K562 (cell line): Measurements from ENCODE around the gene SPATA31D4. TPM values are rescaled to one million over a fixed set of nuclear protein-coding genes. Genes with fewer than 3 reads are reported as not detected.

Experiments
- ATAC-seq: fragments of 200-7000 bp; cut with Tn5 transposase; 3 replicates; pipeline ENCODE4 v1.9.1; 2020; ENCODE audit warnings: moderate library complexity
- BruUV-seq: library from RNA; stranded (reverse); fragments of 400-500 nt; replicated peaks from 2 replicates; lab custom pipeline; 2021; lab: Mats Ljungman, UMichigan
- CTCF ChIA-PET: fragments of 300-600 bp; formaldehyde crosslinking; extraction: SDS; loops from one replicate; lab custom pipeline; 2021; ENCODE audit warnings: low intra/inter-chr PET ratio; lab: Yijun Ruan, JAX
- POLR2A ChIA-PET: fragments of 300-600, 350-650 bp; sonication (Branson Sonifier 250); formaldehyde crosslinking; extraction: SDS; loops from one replicate; lab custom pipeline; 2021; ENCODE audit warnings: antibody characterized with exemption, inconsistent platforms; lab: Yijun Ruan, JAX
- DNase-seq, 4 experiments: peaks; one replicate each; pipeline versions ENCODE4 v3.0.0 to v3.0.0-alpha.2; 2011 to 2018; ENCODE audit warnings: low spot score in 3 of 4, mixed read lengths in 3 of 4; ENCODE audit errors: extremely low read depth in 1 of 4
- FAIRE-seq: peaks from 2 replicates; lab custom pipeline; 2011; peaks lifted over from hg19 to GRCh38; lab: Jason Lieb, UNC
- H2AFZ ChIP-seq: 2 replicates; pipeline ENCODE4 v1.6.0; 2011; ENCODE audit warnings: low read depth, low read length, control low read depth, inconsistent platforms
- H3K27ac ChIP-seq: fragments of 200-600 bp; 3 replicates; pipeline ENCODE4 v1.8.0; 2011; ENCODE audit warnings: low read depth, mild to moderate bottlenecking, control low read depth, inconsistent platforms, low read length, moderate library complexity, mixed read lengths; ENCODE audit errors: extremely low read depth
- H3K27me3 ChIP-seq, 2 experiments: fragments of 300-600 bp in 1 of 2; 2 replicates in 1 of 2; 3 replicates in 1 of 2; pipeline versions ENCODE4 v1.6.0 to v1.8.0; 2011; ENCODE audit warnings: inconsistent platforms in 2 of 2, low read length in 2 of 2, mild to moderate bottlenecking in 1 of 2, mixed read lengths in 1 of 2, moderate library complexity in 1 of 2; ENCODE audit not compliant: control insufficient read depth in 2 of 2, insufficient read depth in 2 of 2
- H3K36me3 ChIP-seq: fragments of 300-600 bp; 3 replicates; pipeline ENCODE4 v1.8.0; 2011; ENCODE audit warnings: mild to moderate bottlenecking, low read length, inconsistent platforms; ENCODE audit not compliant: control insufficient read depth, insufficient read depth
- H3K4me1 ChIP-seq, 2 experiments: fragments of 200-600 bp in 1 of 2; replicated peaks in 1 of 2; 2 replicates in 1 of 2; 3 replicates in 1 of 2; pipeline versions ENCODE4 v1.5.1 to v1.8.0; 2011; ENCODE audit warnings: inconsistent platforms in 2 of 2, low read length in 2 of 2, mild to moderate bottlenecking in 1 of 2, mixed read lengths in 1 of 2, moderate library complexity in 1 of 2; ENCODE audit not compliant: control insufficient read depth in 2 of 2, insufficient read depth in 2 of 2
- H3K4me2 ChIP-seq: 2 replicates; pipeline ENCODE4 v1.6.1; 2011; ENCODE audit warnings: low read length, control low read depth, inconsistent platforms, mixed read lengths; ENCODE audit not compliant: insufficient read depth
- H3K4me3 ChIP-seq: fragments of 200-600 bp; sonication (generic), shearing (Covaris generic); 2 replicates; pipeline ENCODE4 v1.5.1; 2016; ENCODE audit warnings: control low read depth, inconsistent platforms
- H3K79me2 ChIP-seq: fragments of 200-600 bp; 3 replicates; pipeline ENCODE4 v1.8.0; 2011; ENCODE audit warnings: low read length, inconsistent platforms; ENCODE audit not compliant: control insufficient read depth, insufficient read depth
- H3K9ac ChIP-seq, 2 experiments: 2 replicates each; pipeline versions ENCODE4 v1.6.0 to v1.6.1; 2011; ENCODE audit warnings: low read depth in 2 of 2, low read length in 2 of 2, control low read depth in 1 of 2, inconsistent platforms in 1 of 2, mild to moderate bottlenecking in 1 of 2, mixed read lengths in 1 of 2; ENCODE audit not compliant: insufficient read depth in 1 of 2
- H3K9me1 ChIP-seq: one replicate; pipeline ENCODE4 v1.6.0; 2011; ENCODE audit warnings: inconsistent platforms, mild to moderate bottlenecking, low read length, moderate library complexity; ENCODE audit not compliant: control insufficient read depth, insufficient read depth
- H3K9me3 ChIP-seq: replicated peaks from 2 replicates; pipeline ENCODE4 v1.5.1; 2011; ENCODE audit warnings: low read depth, low read length, inconsistent platforms; ENCODE audit not compliant: control insufficient read depth, insufficient read depth
- H4K20me1 ChIP-seq: replicated peaks from 2 replicates; pipeline ENCODE4 v1.6.1; 2011; ENCODE audit warnings: low read length, inconsistent platforms, mixed read lengths; ENCODE audit not compliant: control insufficient read depth, insufficient read depth
- HCFC1 ChIP-seq: IDR thresholded peaks from 2 replicates; pipeline ENCODE4 v1.6.1; 2012; ENCODE audit warnings: low read depth, low read length, improper control_type of control experiment
- MEF2D ChIP-seq: conservative IDR thresholded peaks from 2 replicates; pipeline ENCODE4 v1.6.1; 2016; ENCODE audit warnings: low read depth, missing genetic modification characterization, missing compliant biosample characterization
- MTA2 ChIP-seq: fragments of 450-650 bp; IDR thresholded peaks from 2 replicates; pipeline ENCODE4 v1.6.1; 2016; ENCODE audit warnings: low read depth
- SAFB ChIP-seq: fragments of 200-400 bp; formaldehyde crosslinking; IDR thresholded peaks from 2 replicates; pipeline ENCODE4 v1.6.1; 2017; ENCODE audit warnings: low read depth, low read length, borderline replicate concordance
- WGBS: fragments of 100-300 bp; shearing (Covaris generic); methylation state at CpG from one replicate; pipeline ENCODE4 v1.1.6; 2016; ENCODE audit warnings: low coverage, mixed read lengths; ENCODE audit not compliant: insufficient coverage; ENCODE audit errors: missing lambda C conversion rate; 5-methylcytosine and 5-hydroxymethylcytosine counted together
- in situ Hi-C: fragments of 300-500 bp; cut with MboI; formaldehyde crosslinking; loops from 4 replicates; pipeline ENCODE4 v1.15.0; 2018; ENCODE audit warnings: inconsistent platforms, mixed read lengths
- intact Hi-C: fragments of 100-400 bp; cut with micrococcal nuclease; formaldehyde crosslinking; loops from 2 replicates; pipeline ENCODE4 v1.14.2; 2022
- polyA plus RNA-seq, 8 experiments: library from polyadenylated mRNA; depleted of rRNA in 4 of 8; stranded (reverse) in 5 of 8; unstranded in 3 of 8; fragments of >200 nt; fragmentation: Nextera tagmentation in 2 of 8; fragmentation: Illumina TruSeq in 1 of 8; extraction: Ambion mirVana in 2 of 8; extraction: Trizol in 1 of 8; gene quantifications; 2 replicates each; pipeline versions ENCODE4 v1.2.1 to v1.2.3, GENCODE V29; 2011 to 2014; ENCODE audit warnings: inconsistent platforms in 1 of 8, missing spikeins in 1 of 8
- total RNA-seq, 7 experiments: library from RNA; depleted of rRNA in 6 of 7; stranded (reverse); fragments of >200 nt in 6 of 7; fragmentation: Illumina TruSeq in 2 of 7; extraction: Trizol in 2 of 7; gene quantifications; 2 replicates each; pipeline versions ENCODE4 v1.2.1 to v1.2.3, GENCODE V29; 2011 to 2021; ENCODE audit warnings: low replicate concordance in 1 of 7
- TF ChIP-seq, protein P1 (sequence below): fragments of 450-650 bp; IDR thresholded peaks from one replicate; pipeline ENCODE4 v1.6.1; 2018; ENCODE audit warnings: mild to moderate bottlenecking, moderate library complexity; ENCODE audit not compliant: partially characterized antibody
- TF ChIP-seq, protein P2 (sequence below), 2 experiments: fragments of 450-650 bp; conservative IDR thresholded peaks; 2 replicates each; pipeline ENCODE4 v1.6.1; 2017; ENCODE audit warnings: mild to moderate bottlenecking in 2 of 2, moderate library complexity in 2 of 2

SPATA31D4 gene
- total and polyA plus RNA-seq, 9 of the 15 experiments (the other 6 are each of a cell fraction or from before 2014, with no cell fraction given) = not detected

DNA sequence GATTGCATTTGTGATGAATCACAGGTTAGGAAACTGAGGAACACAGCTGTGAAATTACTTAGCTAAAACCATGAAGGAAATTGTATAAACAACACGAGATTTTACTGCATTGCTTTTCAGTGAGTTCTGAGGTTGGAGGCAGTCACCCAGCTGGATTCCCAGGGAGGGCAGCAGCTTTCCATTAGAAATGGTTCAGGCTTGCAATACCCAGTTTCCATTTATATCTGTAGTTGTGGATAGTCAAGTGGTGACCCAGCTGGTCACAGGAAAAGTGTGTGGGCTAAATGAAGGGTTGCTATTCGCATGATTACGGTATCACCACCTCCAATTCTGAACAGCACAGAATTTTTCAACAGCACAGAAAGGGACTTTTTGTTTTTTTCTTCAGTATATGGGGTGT is 34.3 kb upstream of the SPATA31D4 start:
- TF ChIP-seq, protein P1, sequence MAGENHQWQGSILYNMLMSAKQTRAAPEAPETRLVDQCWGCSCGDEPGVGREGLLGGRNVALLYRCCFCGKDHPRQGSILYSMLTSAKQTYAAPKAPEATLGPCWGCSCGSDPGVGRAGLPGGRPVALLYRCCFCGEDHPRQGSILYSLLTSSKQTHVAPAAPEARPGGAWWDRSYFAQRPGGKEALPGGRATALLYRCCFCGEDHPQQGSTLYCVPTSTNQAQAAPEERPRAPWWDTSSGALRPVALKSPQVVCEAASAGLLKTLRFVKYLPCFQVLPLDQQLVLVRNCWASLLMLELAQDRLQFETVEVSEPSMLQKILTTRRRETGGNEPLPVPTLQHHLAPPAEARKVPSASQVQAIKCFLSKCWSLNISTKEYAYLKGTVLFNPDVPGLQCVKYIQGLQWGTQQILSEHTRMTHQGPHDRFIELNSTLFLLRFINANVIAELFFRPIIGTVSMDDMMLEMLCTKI = no peak
- no peak for TF ChIP-seq HCFC1
- TF ChIP-seq, protein P2, sequence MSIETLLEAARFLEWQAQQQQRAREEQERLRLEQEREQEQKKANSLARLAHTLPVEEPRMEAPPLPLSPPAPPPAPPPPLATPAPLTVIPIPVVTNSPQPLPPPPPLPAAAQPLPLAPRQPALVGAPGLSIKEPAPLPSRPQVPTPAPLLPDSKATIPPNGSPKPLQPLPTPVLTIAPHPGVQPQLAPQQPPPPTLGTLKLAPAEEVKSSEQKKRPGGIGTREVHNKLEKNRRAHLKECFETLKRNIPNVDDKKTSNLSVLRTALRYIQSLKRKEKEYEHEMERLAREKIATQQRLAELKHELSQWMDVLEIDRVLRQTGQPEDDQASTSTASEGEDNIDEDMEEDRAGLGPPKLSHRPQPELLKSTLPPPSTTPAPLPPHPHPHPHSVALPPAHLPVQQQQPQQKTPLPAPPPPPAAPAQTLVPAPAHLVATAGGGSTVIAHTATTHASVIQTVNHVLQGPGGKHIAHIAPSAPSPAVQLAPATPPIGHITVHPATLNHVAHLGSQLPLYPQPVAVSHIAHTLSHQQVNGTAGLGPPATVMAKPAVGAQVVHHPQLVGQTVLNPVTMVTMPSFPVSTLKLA (conservative IDR thresholded peaks at IDR 0.05) = no peak
- TF ChIP-seq MTA2 = no peak
- TF ChIP-seq SAFB = no peak
- no peak for TF ChIP-seq MEF2D (tag)
- intact Hi-C loops (no loop called here), in situ Hi-C loops (no loop called here)
- ChIA-PET CTCF (no interaction called here), POLR2A (no interaction called here)
- no peaks in the 10 kb centered on the region for H3K4me1 ChIP-seq
- no peaks in the 10 kb centered on the region for H3K9me3 ChIP-seq
- DNase-seq (no peak), FAIRE-seq (no peak), ATAC-seq (no peak)
- H3K79me2 ChIP-seq = no peaks in the 10 kb centered on the region
- H2AFZ ChIP-seq = no peak overlapping the region
- H4K20me1 ChIP-seq = no peaks in the 10 kb centered on the region
- H3K9me1 ChIP-seq = no peaks in the 10 kb centered on the region
- no peak overlapping the region for H3K4me3 ChIP-seq
- WGBS = 0% methylated on average over 2 of the region's 3 CpGs
- no TSS peak for BruUV-seq
- H3K9ac ChIP-seq = no peak overlapping the region
- no peaks in the 10 kb centered on the region for H3K36me3 ChIP-seq
- H3K27ac ChIP-seq = no peak overlapping the region
- no peak overlapping the region for H3K4me2 ChIP-seq
- no peaks in the 10 kb centered on the region for H3K27me3 ChIP-seq
